ENCODE measurements around the gene PROM1. TPM values are rescaled to one million over a fixed set of nuclear protein-coding genes. Genes with fewer than 3 reads are reported as not detected.

The PROM1 gene
- total and polyA plus RNA-seq, 2 of the 8 experiments (the other 6 are each of a cell fraction or from before 2014, with no cell fraction given), result 36.0 to 59.7 TPM

GRCh38 chr4:15938640-15939039, 145.2 kb downstream of the PROM1 start, which contains the start of gene FGFBP1 (continued):
- TF ChIP-seq ATF2 (IDR thresholded peaks at IDR 0.05; ENCODE audit: low read length) (no peak), SIX5 (IDR thresholded peaks at IDR 0.05; ENCODE audit: low read depth, low read length) (no peak), ZNF274 (IDR thresholded peaks at IDR 0.05; ENCODE audit: borderline replicate concordance, extremely low read depth, low read length) (no peak), SUZ12 (IDR thresholded peaks at IDR 0.05; ENCODE audit: low read length) (no peak), MAX (IDR thresholded peaks at IDR 0.05) (no peak), FOSL1 (IDR thresholded peaks at IDR 0.05; ENCODE audit: insufficient read depth, low read depth, low read length) (no peak), EGR1 (IDR thresholded peaks at IDR 0.05; ENCODE audit: borderline replicate concordance, low read depth, low read length) (no peak), POLR2AphosphoS5 (IDR thresholded peaks at IDR 0.05; ENCODE audit: low read depth, low read length) (no peak), BCL11A (IDR thresholded peaks at IDR 0.05; ENCODE audit: low read depth in 2 of 2, low read length in 2 of 2) (no peak)

All from H1 (cell line).